T follicular helper cell (primary cell): ENCODE measurements around the gene NRXN3.

Source experiments
- DNase-seq: peaks from one replicate; pipeline ENCODE4 v3.0.0-alpha.2; 2020; ENCODE audit warnings: low read depth

NRXN3 gene

DNA sequence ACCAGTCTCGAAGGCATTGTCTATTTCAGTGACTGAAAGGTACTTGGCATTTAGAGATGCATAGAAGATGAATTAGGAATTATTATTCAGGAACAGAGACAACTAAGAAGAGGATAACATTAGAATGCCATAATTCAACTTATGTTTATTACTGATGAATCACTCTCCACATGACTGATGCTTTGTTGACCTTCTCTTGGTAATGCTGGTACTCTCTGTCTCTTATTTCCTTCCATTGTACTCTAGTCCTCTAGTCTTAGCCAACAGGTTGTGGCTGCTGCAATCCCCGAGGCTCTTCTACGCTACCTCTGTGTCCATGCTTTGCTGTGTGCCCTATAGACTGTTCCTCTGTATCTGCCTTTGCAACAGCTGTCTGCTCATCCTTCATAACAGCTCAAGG is 652.9 kb downstream of the NRXN3 start:
- DNase-seq, result no peak

DNA sequence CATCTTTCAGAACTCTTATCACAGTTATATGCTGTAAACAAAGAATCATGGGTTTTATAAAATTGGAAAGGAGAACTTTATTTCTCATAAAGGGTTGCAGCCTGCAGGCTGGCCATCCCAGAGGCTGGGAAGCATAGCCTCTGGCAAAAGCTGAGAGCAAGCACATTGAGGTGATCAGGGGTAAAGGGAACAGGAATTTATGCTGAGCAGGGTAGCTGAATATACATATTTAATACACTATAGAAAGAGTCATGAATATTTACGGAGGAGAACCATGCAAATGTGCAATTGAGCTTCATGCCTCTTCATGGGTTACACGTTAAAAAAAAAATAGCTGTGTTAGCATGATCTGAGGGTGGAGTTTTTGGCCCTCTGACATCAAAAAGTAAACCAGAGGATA is 653.3 kb downstream of the NRXN3 start:
- no peak for DNase-seq

- no peak for DNase-seq
Observed at GRCh38 chr14:78829274-78829673, 659.1 kb downstream of the NRXN3 start.

GRCh38 chr14:78834766-78835451 is 664.7 kb downstream of the NRXN3 start:
- no peak for DNase-seq

DNA sequence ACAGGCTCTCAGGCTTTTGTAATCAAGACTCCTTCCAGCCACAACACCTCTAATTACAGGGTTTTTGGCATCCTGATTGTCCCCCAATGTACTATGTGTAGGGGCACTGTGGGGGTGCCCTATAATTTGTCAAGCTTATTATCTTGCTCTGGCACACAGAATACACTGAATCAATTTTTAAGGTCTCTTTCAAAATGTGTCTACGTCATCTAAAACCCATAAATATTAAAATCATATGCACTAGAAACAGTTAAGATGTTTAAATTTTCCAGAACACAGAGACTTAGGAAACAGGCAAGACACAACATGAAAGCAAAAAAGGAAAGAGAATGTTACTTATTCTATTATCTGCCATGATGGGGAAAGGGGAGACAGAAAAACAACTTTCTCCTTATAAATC is 665.7 kb downstream of the NRXN3 start:
- no peak for DNase-seq

DNA sequence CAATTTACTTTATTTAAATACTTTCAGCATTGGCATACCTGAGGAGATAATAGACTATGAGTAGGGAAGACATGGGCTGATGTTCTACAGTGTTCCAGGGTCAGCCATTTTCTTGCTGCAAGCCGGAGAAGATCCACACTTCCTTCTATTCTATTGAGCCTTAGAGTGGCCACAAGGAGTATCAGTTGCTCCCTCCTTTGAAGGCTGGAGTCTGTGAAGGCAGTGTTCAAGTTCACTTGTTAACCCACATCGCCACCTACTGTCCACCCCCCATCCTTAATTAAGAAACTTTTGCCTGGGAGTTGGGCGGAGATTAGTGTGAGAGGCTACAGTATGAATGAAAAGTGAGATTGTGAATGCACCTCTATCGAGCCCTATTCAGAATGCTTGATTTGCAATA is 666.6 kb downstream of the NRXN3 start:
- DNase-seq, result no peak

GRCh38 chr14:78838959-78839358 is 668.8 kb downstream of the NRXN3 start:
- DNase-seq, result no peak

DNA sequence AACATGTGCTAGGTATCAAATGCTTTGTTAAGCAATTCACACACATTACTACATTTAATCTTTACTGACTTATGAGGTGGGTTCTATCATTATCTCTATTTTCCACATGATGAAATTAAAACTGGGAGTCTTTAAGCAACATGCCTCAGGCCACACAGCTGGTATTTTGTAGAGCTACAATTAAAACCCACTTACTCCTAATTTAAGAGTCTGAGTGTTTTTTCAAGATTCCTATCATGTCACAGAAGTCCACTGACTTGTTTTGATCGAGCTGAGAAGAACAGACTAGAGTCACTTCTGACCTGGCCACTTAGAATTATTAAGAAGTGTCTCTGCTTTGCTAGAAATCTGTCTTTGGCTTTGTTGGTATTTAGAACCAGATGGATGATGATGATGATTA is 670.7 kb downstream of the NRXN3 start:
- DNase-seq, result no peak

- no peak for DNase-seq
Observed at GRCh38 chr14:78847801-78848200, 677.6 kb downstream of the NRXN3 start.

- peak; percentile 0 for DNase-seq
Observed at GRCh38 chr14:78848234-78848820, 678.2 kb downstream of the NRXN3 start.

DNA sequence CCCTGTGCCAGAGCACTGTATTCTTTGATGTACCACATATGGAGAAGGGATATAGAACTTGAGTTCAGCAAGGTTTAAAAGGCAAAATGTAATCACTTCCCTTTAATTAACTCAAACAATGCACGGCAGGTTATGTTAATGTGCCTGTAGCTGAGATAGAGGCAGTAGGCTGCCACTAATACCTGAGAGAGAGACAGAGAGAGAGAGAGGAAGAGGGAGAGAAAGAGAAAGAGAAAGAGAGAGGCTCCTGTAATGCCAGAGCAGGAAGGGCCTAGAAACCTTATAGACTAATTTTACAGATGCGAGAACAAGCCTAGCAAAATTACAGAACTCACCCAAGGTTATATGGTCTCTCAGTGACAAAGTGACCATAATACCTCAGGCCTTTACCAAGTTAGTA is 679.8 kb downstream of the NRXN3 start:
- no peak for DNase-seq

DNA sequence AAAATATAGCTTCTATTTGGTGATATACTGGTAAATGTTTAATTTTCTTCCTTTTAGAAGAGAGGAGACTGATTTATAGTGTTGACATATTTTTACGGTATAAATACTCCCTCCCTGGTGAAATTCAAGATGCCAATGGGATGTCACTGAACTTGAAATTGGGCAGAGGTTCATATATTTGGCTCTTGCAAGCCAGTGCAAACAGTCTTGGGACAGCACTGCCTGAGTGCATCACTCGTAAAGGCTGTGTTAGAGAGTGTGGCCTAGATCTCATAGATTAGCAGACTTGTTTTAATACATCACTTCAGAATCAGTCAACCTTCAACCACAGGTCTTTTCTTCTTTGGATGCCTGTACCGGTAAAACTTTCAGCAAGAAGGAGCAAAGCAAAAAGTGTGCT is 681.0 kb downstream of the NRXN3 start:
- no peak for DNase-seq

GRCh38 chr14:78852040-78852439 is 681.9 kb downstream of the NRXN3 start:
- DNase-seq, result no peak

DNA sequence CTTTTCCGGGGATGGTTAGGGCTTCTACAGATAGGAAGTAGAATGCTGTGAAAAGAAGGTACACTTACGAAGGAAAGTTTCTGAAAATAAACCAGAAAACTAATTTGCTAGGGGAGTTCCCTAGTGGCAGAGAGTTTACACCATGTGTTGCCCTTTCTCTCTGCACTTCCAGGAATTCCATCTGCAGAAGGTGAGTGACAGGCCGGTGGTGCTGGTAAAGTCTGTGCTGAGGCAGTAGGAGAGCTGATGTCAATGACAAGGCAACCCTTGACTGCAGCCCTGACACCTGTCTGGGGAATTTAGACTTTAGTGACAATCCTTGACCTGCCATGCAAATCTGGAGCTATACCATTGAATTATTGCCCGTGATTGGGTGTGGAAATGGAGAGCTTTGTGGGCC is 687.8 kb downstream of the NRXN3 start:
- no peak for DNase-seq

DNA sequence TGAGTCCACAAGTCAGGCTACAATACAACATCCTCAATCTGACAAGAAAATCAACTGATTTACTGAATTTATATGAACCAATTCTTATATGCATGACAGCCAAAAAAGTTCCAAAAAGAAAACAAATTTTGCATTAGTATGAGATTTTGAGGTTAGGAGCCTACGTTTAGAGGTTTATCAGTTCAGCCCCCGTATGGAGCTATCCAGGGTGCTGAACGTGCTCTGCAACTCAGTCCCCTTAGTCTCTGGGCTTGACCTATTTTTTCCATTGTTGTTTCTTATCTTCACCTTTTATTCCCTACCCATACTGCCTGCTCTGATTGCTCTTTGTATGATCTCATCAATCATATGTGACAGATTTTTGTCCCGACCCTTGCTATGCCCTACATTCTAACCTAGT is 693.0 kb downstream of the NRXN3 start:
- no peak for DNase-seq

DNA sequence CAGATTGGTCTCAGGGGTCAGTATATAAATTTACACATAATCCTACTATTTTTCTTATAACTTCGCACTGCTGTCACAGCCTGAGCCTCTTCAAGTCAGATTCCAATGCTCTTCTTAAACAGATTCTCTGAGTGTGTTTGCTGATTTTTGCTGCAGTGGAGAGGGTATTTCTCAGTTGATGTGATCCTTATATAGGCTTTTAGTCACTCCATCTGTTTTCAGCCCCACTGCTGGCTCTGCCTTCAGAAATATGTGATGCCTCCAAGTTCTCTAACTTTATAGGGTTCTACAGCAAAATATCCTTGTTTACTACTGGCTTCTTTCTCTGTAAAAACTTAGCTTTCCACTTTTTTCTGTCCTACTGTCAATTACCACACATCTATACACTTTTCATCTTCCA is 702.7 kb downstream of the NRXN3 start:
- no peak for DNase-seq

GRCh38 chr14:78873581-78873980 is 703.4 kb downstream of the NRXN3 start:
- DNase-seq, result no peak

GRCh38 chr14:78875049-78875448 is 704.9 kb downstream of the NRXN3 start:
- DNase-seq, result no peak

- no peak for DNase-seq
Observed at GRCh38 chr14:78885884-78886283, 715.7 kb downstream of the NRXN3 start.

- no peak for DNase-seq
Observed at GRCh38 chr14:78897443-78897842, 727.3 kb downstream of the NRXN3 start.

- no peak for DNase-seq
Observed at GRCh38 chr14:78902010-78902623, 731.9 kb downstream of the NRXN3 start.

GRCh38 chr14:78904094-78904493 is 733.9 kb downstream of the NRXN3 start:
- DNase-seq, result no peak

- no peak for DNase-seq
Observed at GRCh38 chr14:78917462-78917861, 747.3 kb downstream of the NRXN3 start.

DNA sequence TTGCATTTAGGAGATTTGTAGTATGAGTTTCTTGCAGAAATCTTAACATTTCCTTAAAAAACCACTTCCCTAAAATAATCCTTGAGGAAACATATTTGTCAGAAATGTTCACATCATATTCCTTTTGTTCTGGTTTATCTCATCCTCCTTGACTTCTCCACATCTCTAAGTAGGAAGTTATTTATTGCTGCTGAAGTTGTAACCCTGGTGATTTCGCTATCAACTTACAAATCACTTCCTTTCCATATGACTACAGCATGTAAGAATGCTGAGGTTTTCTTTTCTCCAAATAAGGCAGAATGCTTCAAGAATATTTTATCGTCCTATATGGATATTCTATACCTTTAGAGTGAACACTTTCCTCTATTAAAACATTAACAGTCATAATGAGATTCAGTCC is 751.7 kb downstream of the NRXN3 start:
- DNase-seq, result no peak
